ENCODE measurements around the gene FAM53A. TPM values are rescaled to one million over a fixed set of nuclear protein-coding genes. Genes with fewer than 3 reads are reported as not detected.

FAM53A gene
- total and polyA plus RNA-seq, 10 of the 15 experiments (the other 5 are each of a cell fraction or from before 2014, with no cell fraction given) = 0.02 to 0.87 (median 0.38) TPM; not detected in 2

- H4K20me1 ChIP-seq (ENCODE audit: control insufficient read depth, insufficient read depth) = no peaks in the 10 kb centered on the region
- H3K27me3 ChIP-seq (replicated peaks in 1 of 2; ENCODE audit: control insufficient read depth in 2 of 2, insufficient read depth in 2 of 2, low read length in 1 of 2) = no peaks in the 10 kb centered on the region
- SMC1A ChIA-PET (ENCODE audit: uncharacterized antibody, unreplicated experiment) = no interaction called here
- CTCF ChIA-PET = no interaction called here
- H2AFZ ChIP-seq (ENCODE audit: control insufficient read depth, low read depth, low read length) = no peak overlapping the region
- FAIRE-seq (no peak), ATAC-seq (no peak), DNase-seq (ENCODE audit: low read depth, low spot score) (no peak)
- BruUV-seq (replicated peaks) = no TSS peak
- no peak overlapping the region for H3K4me2 ChIP-seq (ENCODE audit: control insufficient read depth, insufficient read depth)
- RAD21 ChIA-PET (ENCODE audit: unreplicated experiment) = no interaction called here
- TF ChIP-seq TARDBP (IDR thresholded peaks at IDR 0.05; ENCODE audit: borderline replicate concordance) = no peak
- no peak for TF ChIP-seq ASH2L (IDR thresholded peaks at IDR 0.05; ENCODE audit: borderline replicate concordance, low read depth)
- no peak for TF ChIP-seq ATF3 (IDR thresholded peaks at IDR 0.05; ENCODE audit: borderline replicate concordance, extremely low read depth, low read depth, low read length)
- no peak for TF ChIP-seq MLLT1 (IDR thresholded peaks at IDR 0.05)
- TF ChIP-seq STAT3 (IDR thresholded peaks at IDR 0.05; ENCODE audit: low read depth, low read length) = no peak
- no peak for TF ChIP-seq MTA3 (IDR thresholded peaks at IDR 0.05; ENCODE audit: borderline replicate concordance, low read length)
- no peak for TF ChIP-seq DPF2 (IDR thresholded peaks at IDR 0.05)
- no peak for TF ChIP-seq RUNX3 (IDR thresholded peaks at IDR 0.05; ENCODE audit: low read length)
- TF ChIP-seq E4F1 (IDR thresholded peaks at IDR 0.05; ENCODE audit: borderline replicate concordance, partially characterized antibody) = no peak
- 59% methylated on average over 3 of the region's 9 CpGs for WGBS (ENCODE audit: insufficient coverage, insufficient replicate concordance, low lambda C conversion rate, missing lambda C conversion rate)
- no peaks in the 10 kb centered on the region for H3K36me3 ChIP-seq (ENCODE audit: control insufficient read depth in 2 of 2, insufficient read depth in 2 of 2, low read length in 1 of 2)
- no peaks in the 10 kb centered on the region for H3K79me2 ChIP-seq (ENCODE audit: control insufficient read depth, insufficient read depth, low read length)
- no peaks in the 10 kb centered on the region for H3K4me1 ChIP-seq (ENCODE audit: control insufficient read depth, insufficient read depth, low read length)
- intact Hi-C loops (cut with micrococcal nuclease; ENCODE audit: unreplicated experiment) (no loop called here), in situ Hi-C loops (cut with MboI) (no loop called here)
- POLR2A ChIA-PET = no interaction called here
- no peak overlapping the region for H3K9ac ChIP-seq (ENCODE audit: control insufficient read depth, insufficient read depth, low read length)
- no peak overlapping the region for H3K4me3 ChIP-seq
- H3K9me3 ChIP-seq (replicated peaks; ENCODE audit: control insufficient read depth, insufficient read depth, low read length) = peaks cover 3% of the 10 kb centered on the region; the same call in 1 of the 3 replicates
- no peak overlapping the region for H3K27ac ChIP-seq (ENCODE audit: control insufficient read depth, insufficient read depth)
Measured at GRCh38 chr4:1626941-1627340, 57.2 kb downstream of the FAM53A start.

Data from GM12878 (cell line).